Globus pallidus (tissue), 1 donor: Measurements from ENCODE around the gene PPP1R9A.

ENCODE experiments used
- DNase-seq: peaks from one replicate; pipeline ENCODE4 v3.0.0-alpha.2; 2015; ENCODE audit warnings: low spot score

The PPP1R9A gene

GRCh38 chr7:95097851-95098250, 190.5 kb downstream of the PPP1R9A start:
- no peak for DNase-seq

- DNase-seq: no peak
These were observed 191.7 kb downstream of the PPP1R9A start for GRCh38 chr7:95099106-95099505.

GRCh38 chr7:95101422-95101821, 194.0 kb downstream of the PPP1R9A start:
- DNase-seq: no peak

- no peak for DNase-seq
These were observed 195.3 kb downstream of the PPP1R9A start for GRCh38 chr7:95102662-95103061.

- no peak for DNase-seq
These were observed 197.3 kb downstream of the PPP1R9A start for GRCh38 chr7:95104739-95105138.

- DNase-seq: no peak
These were observed 198.2 kb downstream of the PPP1R9A start for GRCh38 chr7:95105627-95106026.

GRCh38 chr7:95106401-95106800, 199.0 kb downstream of the PPP1R9A start:
- DNase-seq: no peak

- DNase-seq: no peak
These were observed 203.3 kb downstream of the PPP1R9A start for GRCh38 chr7:95110707-95111106.

GRCh38 chr7:95113590-95113989, 206.2 kb downstream of the PPP1R9A start:
- no peak for DNase-seq

- no peak for DNase-seq
These were observed 218.8 kb downstream of the PPP1R9A start for GRCh38 chr7:95126053-95126709.

GRCh38 chr7:95132500-95132899, 225.1 kb downstream of the PPP1R9A start:
- no peak for DNase-seq

- DNase-seq: no peak
These were observed 232.5 kb downstream of the PPP1R9A start for GRCh38 chr7:95139922-95140321.

- DNase-seq: no peak
These were observed 234.4 kb downstream of the PPP1R9A start for GRCh38 chr7:95141755-95142154.

- DNase-seq: no peak
These were observed 236.9 kb downstream of the PPP1R9A start for GRCh38 chr7:95144256-95144655.

GRCh38 chr7:95155965-95156364, 248.6 kb downstream of the PPP1R9A start:
- DNase-seq: no peak

- DNase-seq: no peak
These were observed 250.0 kb downstream of the PPP1R9A start for GRCh38 chr7:95157381-95157780.

- DNase-seq: no peak
These were observed 262.3 kb downstream of the PPP1R9A start for GRCh38 chr7:95169678-95170077.

- DNase-seq: no peak
These were observed 265.0 kb downstream of the PPP1R9A start for GRCh38 chr7:95172420-95172819.

GRCh38 chr7:95190515-95190914, 283.1 kb downstream of the PPP1R9A start:
- no peak for DNase-seq

GRCh38 chr7:95191795-95192194, 284.4 kb downstream of the PPP1R9A start:
- no peak for DNase-seq

GRCh38 chr7:95198863-95199262, 291.5 kb downstream of the PPP1R9A start:
- no peak for DNase-seq

- DNase-seq: peak; percentile 85
These were observed 292.6 kb downstream of the PPP1R9A start for GRCh38 chr7:95199779-95200558.

- no peak for DNase-seq
These were observed 293.3 kb downstream of the PPP1R9A start for GRCh38 chr7:95200741-95201140.

GRCh38 chr7:95201727-95202126, 294.3 kb downstream of the PPP1R9A start:
- no peak for DNase-seq
